Hematopoietic multipotent progenitor cell treated with erythropoietin and hydrocortisone succinate and interleukin-3 and kit ligand, for 17 days (in vitro differentiated cells): ENCODE data around the gene ANKRD2.
A peak's percentile ranks its signal among the peaks of the same experiment; 100 is the strongest.
"Not testable (repeated sequence)": the region's sequence is repeated elsewhere in the genome, so short reads cannot be mapped to it uniquely, and the experiment has no call there.

ENCODE experiments used
- DNase-seq: peaks from one replicate; pipeline ENCODE4 v3.0.0-alpha.2; 2015; ENCODE audit warnings: low spot score

Gene ANKRD2

DNA sequence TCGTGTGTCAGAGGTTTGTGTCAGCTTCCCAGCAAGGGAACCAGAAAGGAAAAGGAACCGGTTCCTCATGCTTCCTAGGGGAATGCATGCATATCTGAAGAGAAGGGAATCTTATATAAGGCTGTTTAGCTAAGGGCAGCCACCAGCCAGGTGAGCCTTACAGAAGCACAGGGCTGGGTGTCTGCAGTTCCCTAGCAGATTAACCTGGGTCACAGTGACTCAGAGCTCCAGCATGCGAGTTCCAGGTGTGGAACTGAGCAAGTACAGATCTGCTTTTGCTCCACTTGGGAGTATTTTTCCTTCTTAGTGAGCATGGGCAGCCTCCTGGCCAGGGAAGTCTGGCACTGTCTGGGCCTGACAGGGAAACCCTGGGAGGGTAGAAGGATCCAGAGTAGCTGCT, 957 bp upstream of the ANKRD2 start:
- no peak for DNase-seq

DNA sequence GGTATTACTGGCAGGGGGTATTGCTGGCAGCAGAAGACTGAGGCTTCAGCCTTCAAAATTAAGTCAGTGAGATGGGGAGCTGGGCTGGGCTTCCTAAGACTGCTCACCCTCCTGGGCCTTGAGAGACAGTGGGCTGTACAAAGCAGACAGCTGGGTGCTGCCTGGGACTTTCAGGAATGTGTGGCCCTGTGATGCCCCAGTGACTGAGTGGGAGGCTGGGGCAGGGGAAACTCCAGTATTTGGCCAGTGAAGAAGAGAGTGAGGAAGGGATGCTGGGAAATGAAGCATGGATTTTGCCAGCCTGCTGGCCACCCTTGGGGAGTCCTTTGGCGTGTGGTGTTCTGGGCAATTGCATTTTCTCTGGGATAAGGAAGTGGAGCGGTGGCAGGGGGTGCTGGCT, 442 bp downstream of the ANKRD2 start:
- DNase-seq, result no peak

DNA sequence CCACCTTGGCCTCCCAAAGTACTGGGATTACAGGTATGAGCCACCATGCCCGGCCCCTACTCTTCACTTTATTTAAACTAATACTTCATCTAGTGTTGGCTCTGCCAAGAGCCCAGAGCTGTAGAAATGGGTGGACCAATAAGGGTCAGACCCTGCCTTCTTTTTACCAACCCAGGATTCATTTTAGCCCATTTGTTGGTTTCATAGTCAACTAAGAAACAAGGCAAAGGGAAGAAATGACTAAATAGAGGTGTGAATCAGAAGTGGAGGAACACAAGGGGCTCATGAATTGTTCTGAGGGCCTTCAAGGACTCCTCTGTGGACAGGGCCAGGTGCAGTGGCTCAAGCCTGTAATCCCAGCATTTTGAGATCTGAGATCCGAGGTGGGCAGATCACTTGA, 1.1 kb downstream of the ANKRD2 start:
- DNase-seq, result no peak

DNA sequence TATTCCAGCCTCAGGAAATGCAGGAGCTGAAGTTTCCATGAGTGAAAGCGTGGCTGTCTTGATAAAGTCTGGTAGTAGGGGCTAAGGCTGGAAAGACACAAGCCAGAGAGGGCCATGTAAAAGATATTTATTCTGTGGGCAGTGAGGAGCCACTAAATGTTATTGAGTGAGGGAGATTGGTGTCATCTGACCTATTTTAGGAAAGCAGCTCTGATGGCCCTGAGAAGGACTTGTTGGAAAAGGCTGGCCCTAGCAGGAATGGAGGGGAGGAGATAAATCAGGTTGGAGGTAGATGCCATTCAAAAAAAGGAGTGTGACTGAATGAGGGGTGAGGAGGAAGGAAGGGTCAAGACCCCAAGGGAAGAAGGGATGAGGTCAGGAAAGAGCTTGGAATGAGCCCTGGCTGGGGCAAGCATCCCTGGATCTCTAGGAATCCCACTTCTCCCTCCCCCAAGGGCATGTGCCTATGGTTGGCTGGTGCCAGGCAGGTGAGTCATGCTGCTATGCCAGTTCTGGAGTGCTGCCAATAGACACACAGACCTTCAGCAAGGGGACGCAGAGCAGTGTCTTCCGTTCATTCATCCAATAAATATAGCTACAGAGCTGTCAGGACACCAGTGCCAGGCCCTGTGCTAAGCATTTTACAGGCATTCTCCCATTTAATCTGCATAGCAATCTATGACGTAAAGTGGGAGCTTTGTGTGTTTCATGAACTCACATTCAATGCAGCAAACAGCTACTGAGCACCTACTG, 2.0 kb downstream of the ANKRD2 start:
- DNase-seq, result peak; percentile 74

DNA sequence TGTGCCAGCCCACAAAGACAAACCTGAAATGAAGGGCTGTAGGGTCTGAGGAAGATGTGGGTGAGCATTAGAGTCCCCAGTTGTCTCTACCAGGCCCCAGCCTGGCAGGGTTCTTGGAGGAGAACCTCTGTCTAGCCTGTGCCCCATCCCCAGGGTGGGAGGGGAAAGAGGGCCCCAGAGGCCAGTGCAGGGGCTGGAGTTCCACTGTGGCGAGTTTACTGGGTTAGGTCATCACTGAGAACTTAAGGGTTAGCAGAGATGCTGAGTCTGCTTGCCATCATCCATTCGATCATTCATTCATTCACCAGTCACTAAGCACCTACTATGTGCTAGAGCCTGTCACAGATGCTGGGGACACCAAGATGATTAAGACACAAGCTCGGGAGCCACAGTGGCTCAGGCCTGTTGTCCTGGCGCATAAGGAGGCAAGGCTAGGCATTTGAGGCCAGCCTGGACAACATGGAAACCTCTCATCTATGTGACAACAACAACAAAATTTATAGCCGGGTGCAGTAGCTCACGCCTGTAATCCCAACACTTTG, 2.6 kb downstream of the ANKRD2 start:
- DNase-seq, result no peak

DNA sequence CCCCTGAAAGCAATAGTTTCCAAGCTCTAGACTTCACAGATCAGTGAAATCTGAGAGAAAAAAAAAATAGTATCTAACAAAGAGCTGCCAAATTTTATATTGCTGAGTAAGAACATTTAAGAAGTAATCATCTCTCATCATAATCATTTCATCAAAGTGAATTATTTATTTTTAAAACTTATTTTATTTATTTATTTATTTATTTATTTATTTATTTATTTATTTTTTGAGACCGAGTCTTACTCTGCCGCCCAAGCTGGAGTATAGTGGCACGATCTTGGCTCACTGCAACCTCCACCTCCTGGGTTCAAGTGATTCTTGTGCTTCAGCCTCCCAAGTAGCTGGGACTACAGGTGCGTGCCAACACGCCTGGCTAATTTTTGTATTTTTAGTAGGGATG, 3.9 kb downstream of the ANKRD2 start:
- not testable (repeated sequence) for DNase-seq

DNA sequence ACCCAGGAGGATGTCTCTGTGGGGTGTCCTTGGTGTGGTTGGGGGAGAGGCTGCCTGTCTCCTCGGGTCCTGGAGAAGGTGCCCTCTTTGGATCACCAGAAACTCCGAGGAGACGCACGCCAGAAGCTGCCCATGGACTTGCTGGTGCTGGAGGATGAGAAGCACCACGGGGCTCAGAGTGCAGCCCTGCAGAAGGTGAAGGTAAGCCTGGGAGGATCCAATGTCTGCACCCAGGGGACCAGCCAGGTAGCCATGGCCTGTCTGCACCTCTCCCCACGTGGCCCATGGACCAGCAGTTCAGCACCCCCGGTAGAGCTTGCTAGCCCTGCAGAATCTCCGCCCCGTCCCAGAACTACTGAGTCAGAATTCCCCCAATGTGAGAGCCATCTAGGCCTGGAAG, 5.1 kb downstream of the ANKRD2 start:
- no peak for DNase-seq

DNA sequence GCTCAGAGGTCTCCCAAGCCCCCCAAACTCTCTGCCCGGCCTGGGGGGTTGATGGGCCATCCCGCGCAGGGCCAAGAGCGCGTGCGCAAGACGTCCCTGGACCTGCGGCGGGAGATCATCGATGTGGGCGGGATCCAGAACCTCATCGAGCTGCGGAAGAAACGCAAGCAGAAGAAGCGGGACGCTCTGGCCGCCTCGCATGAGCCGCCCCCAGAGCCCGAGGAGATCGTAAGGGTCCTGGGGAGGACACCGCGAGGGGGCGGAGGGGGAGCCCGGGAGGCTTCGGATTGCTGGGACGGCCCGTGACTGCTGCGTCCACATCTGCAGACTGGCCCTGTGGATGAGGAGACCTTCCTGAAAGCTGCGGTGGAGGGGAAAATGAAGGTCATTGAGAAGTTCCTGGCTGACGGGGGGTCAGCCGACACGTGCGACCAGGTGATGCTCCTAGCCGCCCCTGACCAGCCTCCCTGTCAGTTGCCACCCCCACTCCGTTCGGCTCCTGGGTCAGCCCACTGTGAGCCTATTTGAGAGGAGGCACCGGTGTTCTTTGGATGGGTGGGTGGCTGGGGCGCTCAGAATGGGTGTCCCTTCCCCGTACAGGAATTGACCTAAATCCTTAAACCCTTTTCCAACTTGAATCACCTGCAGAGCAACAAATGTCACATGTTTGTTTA, 5.7 kb downstream of the ANKRD2 start:
- no peak for DNase-seq

DNA sequence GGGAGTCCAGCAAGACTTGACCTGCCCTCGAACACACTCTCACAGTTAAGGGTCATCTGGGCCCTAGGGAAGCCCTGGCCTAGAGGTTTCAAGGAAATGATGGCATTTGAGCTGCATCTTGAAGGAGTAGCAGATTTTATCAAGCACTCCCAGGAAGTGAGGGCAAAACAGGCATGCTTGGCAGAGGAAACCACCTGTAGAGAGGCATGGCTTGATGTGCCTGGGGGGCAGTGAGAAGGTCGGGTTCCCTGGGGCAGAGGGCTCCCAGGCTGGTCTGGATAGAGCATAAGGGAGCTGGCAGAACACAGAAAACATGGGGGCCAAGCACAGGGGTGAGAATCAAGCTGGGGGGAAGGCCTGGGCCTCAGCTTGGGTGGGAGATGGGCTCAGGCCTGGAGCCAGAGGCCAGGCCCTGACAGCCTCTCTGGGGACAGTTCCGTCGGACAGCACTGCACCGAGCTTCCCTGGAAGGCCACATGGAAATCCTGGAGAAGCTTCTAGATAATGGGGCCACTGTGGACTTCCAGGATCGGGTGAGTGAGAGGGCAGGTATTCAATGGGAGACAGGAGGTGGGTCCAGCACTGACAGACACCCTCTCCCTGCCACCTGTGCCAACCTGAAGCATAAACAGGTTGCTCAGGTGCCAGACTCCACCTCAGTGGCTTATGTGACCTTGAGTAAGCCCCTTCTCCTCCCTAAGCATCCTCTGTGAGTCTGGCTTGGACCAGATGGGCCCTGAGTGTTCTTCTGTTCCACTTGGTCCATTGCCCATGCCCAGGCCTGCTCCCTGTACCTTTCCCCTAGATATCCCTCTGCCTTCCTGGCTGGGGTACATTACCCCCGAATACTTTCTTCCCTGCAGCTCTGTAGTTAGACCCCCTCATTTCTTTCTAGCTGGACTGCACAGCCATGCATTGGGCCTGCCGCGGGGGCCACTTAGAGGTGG, 8.1 kb downstream of the ANKRD2 start:
- DNase-seq, result no peak

DNA sequence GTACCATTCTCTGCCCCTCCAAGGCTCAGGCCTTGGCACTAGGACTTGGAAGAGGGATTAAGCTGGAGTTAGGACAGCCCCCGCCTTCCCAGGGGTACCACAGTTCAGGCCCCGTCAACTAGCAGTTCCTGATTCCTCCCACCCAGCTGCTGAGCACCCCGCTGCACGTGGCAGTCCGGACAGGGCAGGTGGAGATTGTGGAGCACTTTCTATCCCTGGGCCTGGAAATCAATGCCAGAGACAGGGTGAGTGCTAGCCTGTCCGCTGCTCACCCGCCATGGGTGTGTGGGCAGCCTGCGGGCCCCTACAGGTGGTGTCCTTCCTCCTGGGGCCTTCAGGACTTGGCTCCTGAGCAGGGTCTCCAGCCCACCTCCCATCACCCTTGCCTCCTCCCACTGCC, 9.6 kb downstream of the ANKRD2 start:
- no peak for DNase-seq

DNA sequence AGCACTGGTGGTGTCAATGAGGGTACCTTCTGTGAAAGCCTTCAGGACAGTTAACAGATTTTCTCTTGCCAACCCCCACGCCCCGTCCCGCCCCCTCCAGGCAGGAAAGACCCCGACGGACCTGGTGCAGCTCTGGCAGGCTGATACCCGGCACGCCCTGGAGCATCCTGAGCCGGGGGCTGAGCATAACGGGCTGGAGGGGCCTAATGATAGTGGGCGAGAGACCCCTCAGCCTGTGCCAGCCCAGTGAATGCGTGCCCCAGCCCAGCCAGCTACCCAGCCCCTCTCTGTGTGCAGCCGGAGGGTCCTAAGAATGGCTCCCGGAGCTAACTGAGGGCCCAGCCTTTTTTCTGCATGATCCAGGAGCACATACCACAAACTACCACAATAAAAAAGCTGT, 10.9 kb downstream of the ANKRD2 start:
- DNase-seq, result no peak

DNA sequence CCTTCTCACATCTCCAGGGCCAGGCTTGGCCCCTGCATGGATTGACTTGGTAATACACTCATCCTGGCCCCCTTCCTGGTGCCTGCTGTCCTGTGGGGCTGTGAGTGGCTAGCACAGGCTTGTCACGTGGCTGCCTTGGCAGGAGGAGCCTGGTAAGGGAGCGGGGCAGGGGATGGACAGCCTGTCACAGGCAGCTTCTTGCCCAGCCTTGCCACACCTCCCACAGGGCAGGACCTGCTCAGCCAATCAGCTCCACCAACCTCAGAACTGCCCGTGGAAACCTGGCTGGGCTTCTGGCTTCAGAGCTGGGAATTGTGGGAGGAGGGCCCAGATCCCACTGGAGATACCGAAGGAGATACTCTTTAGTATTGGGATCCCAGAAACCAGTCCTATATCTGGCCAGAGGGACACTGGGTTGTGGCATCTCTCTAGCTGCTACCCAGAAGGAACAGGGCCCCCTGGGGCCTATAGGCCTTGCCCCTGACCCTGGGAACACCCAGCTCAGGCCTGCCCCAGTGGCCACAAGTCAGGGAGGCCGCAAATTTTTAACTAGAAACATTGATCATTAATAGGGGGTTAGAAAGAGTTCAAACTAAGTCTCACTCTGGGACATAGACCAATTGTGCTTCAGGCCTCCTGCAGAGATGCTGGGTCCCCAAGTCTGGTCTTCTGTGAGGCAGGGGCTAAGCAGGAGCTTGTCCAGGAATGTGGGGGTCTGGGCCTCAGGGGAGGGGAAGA, 11.7 kb downstream of the ANKRD2 start, which contains the start of gene HOGA1:
HOGA1 (plus strand) TSS at position 330 of the 738 bp plus-strand sequence; CDS start at position 645, 315 bp downstream.
- no peak for DNase-seq

DNA sequence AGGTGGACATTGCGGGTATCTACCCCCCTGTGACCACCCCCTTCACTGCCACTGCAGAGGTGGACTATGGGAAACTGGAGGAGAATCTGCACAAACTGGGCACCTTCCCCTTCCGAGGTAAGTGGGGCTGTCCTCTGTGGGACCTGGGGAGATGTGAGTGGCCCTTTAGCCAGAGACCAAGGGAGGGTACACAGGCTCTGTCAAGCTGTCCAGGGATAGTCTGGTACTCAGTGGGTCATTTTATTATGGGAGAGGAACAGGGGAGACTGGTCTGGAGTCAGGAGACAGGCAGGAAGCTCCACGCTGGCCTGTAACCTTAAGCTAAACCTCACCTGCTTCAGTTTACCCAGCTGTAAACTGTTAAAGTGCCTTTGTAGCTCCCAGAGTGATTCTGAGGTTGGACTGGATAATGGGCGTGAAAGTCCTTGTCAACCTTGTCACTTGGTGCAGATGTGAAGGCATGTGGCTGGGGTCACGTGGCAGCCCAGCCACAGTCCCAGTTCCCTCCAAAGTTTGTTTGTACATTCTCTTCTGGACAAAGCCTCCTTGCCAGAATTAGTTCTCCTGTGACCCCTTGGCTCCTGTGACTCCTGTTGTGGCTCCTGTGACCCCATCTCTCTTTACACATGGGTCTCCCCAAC, 12.3 kb downstream of the ANKRD2 start:
- no peak for DNase-seq

DNA sequence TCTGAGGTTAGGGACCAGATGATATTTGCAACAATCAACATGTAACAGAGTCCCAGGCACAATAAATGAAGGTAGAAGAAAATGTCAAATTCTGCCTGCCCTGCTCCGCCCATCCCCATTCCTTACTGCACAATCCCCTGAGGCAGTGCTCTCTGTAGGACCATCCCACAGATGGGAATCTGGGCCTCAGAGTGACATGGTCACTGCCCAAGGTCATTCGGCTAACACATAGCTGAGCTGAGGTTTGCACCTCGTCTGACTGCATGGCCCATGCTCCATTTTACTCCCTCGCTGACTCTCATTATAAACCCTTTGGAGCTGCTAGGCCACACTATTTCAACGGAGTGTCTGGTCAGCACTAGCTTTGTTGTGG, 12.8 kb downstream of the ANKRD2 start:
- DNase-seq, result no peak

DNA sequence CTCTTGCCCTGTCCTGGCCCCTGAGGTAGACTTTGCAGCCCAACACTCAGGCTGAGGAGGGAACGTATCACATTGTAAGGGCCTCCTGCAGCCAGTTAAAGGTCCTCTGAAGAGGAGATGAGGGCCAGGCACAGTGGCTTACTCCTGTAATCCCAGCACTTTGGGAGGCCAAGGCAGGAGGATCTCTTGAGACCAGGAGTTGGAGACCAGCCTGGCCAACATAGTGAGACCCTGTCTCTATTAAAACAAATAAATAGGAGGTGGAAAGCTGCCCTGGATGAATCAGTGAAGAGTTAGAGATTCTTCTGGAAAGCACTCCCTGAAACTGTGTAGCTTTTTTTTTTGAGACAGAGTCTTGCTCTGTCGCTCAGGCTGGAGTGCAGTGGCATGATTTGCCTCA, 14.6 kb downstream of the ANKRD2 start:
- no peak for DNase-seq

DNA sequence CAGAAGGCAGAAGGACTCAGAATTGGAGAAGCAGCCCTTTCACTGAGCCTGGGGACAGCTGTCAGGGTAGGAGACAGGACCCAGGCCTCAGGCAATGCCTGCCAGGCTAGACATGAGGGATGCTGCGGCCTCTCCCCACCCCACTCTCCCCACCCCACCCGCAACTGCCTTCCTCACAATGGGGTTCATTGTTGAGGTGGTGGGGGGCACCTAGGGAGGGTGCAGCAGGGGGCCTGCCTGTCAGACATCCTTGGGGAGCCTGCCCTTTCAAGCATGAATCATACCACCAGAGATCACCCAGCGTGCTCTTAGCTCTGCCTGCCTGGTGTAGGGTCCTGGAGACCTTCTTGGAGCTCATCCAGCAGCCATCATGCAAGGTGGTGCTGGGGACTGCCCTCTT, 16.9 kb downstream of the ANKRD2 start, which contains the start of gene C10orf62:
C10orf62 (plus strand) TSS at position 243 of the 400 bp plus-strand sequence. CDS start 177 bp downstream, outside the sequence.
- DNase-seq, result no peak

DNA sequence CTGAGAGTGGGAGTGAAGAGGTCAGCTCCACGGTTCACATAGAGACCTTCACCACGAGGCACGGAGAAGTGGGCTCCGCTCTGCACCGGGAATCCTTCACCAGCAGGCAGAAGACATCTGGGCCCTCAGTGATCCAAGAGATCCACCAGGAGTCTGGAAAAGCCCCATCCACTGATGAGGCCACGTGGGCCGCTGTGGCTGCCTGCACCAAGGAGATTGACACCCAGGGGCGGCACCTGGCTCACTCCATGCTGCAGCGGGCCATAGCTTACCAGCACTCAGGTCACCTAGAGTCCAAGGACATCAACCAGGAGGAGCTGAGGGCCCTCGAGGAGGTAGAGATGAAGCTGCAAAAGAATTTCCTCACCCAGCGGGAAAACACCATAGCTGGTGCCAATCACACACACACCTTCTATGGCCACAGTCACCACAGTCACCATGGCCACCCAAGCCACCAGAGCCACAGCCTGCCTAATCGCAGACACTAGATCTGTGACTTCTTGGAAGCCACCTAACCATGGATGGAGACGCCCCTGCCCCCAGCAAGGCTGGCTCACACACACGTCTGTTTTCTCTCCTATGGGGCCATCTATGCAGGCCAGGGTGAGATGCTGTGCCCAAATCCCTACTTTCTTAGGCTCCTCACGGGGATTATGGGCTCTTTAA, 17.6 kb downstream of the ANKRD2 start:
- no peak for DNase-seq

DNA sequence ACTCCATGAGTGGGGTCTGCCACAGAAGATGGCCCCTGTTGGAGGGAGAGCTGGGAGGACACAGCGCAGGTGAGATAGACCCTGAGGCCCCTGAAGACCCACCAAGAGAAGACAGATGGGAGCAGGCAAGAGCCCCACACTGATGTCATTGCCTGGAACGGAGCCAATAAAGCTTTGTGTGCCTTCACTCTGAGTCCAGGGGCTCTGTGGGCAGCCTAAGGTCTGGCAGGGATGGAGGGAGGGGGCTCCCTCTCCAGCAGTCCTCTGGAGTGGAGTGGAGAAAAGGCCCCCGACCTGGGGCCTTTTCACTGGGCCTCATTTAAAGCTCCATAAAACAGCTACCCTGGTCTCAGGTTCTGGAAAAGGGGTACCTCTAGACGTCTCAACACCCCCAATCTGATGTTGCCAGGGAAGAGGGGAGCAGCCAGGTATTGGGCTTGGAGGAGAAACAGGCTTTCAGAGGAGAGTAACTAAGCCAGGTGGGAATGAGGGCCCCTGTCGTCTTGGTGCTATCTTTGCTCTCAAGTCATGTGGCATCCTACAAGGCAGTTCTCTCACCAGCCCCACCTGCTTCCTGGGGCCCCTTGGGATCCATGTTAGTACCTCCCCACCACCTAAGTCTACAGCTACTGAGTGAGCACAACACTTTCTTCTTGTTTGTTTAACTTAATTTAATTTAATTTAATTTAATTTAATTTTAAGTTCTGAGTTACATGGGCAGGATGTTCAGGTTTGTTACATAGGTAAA, 18.3 kb downstream of the ANKRD2 start:
- DNase-seq, result no peak

DNA sequence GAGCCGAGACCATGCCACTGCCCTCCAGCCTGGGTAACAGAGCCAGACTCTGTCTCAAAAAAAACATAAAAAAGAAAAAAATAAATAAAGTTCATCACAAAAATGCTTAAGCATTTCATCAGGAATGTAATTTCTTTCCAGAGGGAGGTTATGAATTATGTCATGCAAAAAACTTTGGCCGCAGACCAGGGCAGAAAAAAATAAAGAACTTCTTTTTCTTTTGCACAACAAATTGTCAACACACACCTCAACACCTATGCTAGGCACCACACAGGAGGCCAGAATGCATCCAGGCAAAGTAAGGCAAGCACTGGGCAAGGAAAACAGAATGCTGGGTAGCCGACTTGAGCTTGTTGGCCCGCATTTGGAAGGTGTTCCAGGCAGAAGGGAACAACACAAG, 20.8 kb downstream of the ANKRD2 start:
- no peak for DNase-seq
